Measurements from ENCODE around the gene NMUR1.
"Not testable (repeated sequence)": the region's sequence is repeated elsewhere in the genome, so short reads cannot be mapped to it uniquely, and the experiment has no call there.

NMUR1 gene, protein sequence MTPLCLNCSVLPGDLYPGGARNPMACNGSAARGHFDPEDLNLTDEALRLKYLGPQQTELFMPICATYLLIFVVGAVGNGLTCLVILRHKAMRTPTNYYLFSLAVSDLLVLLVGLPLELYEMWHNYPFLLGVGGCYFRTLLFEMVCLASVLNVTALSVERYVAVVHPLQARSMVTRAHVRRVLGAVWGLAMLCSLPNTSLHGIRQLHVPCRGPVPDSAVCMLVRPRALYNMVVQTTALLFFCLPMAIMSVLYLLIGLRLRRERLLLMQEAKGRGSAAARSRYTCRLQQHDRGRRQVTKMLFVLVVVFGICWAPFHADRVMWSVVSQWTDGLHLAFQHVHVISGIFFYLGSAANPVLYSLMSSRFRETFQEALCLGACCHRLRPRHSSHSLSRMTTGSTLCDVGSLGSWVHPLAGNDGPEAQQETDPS

DNA sequence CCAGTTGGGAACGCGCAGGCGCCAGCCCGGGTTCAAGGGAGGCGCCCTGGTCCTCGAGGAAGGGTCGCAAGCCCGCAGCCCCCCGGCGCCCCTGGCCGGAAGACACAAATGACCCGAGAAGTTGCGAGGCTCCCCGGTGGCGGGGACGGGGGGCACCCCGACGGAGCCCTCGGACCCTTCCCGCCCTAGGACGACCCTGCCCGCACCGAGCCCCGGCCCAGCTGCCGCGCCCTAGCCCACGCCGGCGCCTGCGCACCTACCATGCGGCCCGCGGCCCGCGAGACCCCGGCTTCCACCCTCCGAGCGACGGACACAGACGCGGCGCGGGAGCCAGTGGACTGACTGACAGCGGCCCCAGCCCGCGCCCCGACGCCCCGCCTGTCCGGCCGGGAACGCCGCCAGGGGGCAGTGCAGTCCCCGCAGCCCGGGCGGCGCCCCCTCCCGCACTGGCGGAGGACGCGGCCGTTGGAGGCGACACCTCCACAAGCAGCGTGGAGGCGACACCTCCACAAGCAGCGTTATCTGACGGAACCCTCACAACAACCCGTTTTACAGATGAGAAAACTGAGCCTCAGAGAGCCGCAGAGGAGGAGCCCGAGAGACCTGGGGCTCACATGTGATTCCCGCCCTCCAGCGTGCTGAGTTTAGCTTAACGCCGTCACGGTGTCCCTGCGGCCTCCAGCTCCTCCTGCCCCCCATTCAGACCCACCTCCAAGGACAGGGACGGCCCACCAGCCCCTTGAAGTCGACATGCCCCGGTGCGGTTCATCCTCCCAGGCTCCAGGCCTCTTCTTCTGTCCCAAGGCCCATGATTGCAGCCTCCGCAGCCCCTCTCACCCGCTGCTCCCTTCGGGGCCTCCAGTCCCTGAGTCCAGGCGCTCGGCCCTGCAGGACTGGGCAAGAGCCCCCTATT lies at the start of gene NMUR1:
Gene NMUR1, minus strand, starts transcription at position 347 of the 913 bp plus-strand sequence. Its CDS starts 84 bp downstream, at position 263.
- no peak within 1 kb of the TSS for H3K27ac ChIP-seq
- TF ChIP-seq, protein P1, sequence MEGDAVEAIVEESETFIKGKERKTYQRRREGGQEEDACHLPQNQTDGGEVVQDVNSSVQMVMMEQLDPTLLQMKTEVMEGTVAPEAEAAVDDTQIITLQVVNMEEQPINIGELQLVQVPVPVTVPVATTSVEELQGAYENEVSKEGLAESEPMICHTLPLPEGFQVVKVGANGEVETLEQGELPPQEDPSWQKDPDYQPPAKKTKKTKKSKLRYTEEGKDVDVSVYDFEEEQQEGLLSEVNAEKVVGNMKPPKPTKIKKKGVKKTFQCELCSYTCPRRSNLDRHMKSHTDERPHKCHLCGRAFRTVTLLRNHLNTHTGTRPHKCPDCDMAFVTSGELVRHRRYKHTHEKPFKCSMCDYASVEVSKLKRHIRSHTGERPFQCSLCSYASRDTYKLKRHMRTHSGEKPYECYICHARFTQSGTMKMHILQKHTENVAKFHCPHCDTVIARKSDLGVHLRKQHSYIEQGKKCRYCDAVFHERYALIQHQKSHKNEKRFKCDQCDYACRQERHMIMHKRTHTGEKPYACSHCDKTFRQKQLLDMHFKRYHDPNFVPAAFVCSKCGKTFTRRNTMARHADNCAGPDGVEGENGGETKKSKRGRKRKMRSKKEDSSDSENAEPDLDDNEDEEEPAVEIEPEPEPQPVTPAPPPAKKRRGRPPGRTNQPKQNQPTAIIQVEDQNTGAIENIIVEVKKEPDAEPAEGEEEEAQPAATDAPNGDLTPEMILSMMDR (conservative IDR thresholded peaks at IDR 0.05), result peak; percentile 73

DNA sequence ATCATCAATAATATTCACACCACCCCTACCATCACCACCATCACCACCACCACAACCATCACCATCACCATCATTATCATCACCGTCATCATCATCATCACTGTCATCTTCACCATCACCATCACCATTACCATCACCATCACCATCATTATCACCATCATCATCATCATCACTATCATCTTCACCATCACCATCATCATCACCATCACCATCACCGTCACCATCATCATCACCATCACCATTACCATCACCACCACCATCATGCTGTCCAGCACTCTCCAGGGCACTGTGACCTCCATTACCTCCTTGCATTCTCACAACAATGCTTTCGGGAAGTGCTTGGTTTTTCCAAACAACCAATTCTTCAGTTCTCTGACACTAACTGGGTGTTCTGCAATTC lies 49.3 kb upstream of the NMUR1 start:
- TF ChIP-seq, protein P1 (conservative IDR thresholded peaks at IDR 0.05), result no peak
- H3K27ac ChIP-seq, result no peak overlapping the region

DNA sequence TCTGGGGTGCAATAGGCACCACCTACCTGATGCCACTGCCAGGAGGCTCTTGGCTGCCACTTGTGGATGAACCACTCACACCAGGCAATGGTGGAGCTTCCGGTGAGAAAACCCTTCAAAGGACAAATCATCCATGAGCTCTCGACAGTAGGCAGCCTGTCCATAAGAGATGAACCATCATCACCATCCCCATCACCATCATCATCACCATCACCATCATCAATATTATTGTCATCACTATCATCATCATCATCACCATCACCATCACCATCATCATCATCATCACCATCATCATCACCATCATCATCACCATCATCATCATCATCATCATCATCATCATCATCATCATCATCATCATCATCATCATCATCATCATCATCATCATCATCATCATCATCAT lies 48.4 kb upstream of the NMUR1 start:
- H3K27ac ChIP-seq, result not testable (repeated sequence)

DNA sequence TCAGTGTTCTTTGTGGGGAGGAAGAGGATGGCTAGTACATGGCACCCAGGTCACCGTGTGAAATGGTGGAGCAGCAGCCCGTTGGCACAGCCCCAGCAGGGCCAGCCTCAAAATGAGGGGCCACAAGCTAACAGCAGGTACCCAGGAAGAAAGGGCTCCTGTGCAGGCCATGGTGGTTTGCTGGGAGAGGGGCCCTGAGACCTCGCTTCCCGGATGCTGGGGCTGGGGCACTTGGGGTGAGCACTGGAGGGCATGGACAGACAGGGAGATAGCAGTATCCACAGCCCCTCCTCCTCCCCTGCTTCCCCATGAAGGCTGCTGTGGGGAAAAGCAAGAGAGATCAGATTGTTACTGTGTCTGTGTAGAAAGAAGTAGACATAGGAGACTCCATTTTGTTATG lies 46.2 kb upstream of the NMUR1 start:
- TF ChIP-seq, protein P1 (conservative IDR thresholded peaks at IDR 0.05), result no peak
- H3K27ac ChIP-seq, result no peak overlapping the region

DNA sequence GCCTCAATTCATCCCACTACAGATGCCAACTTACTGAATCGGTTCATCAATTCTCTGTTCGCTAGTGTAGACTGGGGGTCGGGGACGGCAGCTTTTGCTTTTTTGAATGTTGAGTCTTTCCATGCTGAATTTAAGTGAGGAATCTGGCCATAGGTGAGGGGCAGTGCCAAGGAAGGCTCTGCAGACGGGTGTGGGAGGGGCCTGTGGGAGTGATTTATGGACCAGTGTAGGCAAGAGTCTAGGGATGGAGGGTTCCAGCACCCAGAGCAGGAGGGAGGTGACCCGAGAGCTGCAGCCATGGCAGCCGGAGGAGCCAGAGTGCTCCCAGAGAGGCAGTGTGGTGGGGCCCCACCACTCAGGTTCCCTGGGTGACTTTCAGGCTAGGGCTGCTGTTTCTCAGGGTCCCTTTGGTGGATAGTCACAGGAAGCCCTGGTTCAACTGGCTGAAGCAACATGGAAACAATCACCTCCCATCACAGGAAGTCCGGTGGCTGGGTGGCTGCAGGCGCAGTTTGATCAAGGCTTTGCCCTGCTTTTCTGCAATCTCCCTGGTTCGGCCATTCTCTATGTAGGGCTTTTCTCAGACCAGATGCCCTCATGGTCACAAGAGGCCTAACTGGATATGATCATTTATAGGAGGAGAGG lies 45.5 kb upstream of the NMUR1 start:
- TF ChIP-seq, protein P1 (conservative IDR thresholded peaks at IDR 0.05), result no peak

DNA sequence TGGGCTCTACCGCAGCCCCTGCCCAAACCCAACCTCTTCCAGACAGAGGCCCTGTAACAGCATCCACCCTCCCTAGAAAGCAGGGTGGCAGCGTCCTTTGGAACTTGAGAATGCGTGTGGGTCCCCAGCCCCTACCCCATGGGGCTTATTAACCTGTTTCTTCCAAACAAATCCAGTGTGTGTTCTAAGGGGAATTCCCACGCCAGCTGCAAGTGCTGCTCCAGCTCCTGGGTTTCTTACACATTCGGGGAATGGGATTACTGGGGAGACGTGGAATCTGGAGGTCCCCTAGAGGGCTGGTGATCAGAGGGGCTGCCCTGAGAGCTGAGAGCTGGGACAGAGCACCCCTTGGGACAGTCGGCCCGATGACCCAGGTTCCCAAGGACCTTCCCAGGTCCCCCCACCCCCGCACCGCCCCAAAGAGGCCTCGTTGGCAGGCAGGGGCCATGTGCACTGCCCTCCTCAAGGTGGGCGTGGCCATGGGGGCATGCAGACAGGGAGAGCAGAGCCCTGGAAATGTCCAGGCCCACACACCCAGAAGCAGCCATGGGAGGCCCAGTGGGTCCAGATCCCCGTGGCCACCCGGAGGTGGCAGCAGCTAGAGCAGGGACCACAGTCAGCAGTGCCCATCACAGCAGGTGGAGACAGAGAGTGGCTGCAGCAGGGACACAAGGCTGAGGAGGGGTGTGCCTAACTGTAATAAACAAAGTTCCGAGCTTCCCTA lies 43.6 kb upstream of the NMUR1 start:
- no peak overlapping the region for H3K27ac ChIP-seq
- TF ChIP-seq, protein P1 (conservative IDR thresholded peaks at IDR 0.05), result no peak

More for the DNA sequence above, 45.5 kb upstream of the NMUR1 start:
- no peak overlapping the region for H3K27ac ChIP-seq

DNA sequence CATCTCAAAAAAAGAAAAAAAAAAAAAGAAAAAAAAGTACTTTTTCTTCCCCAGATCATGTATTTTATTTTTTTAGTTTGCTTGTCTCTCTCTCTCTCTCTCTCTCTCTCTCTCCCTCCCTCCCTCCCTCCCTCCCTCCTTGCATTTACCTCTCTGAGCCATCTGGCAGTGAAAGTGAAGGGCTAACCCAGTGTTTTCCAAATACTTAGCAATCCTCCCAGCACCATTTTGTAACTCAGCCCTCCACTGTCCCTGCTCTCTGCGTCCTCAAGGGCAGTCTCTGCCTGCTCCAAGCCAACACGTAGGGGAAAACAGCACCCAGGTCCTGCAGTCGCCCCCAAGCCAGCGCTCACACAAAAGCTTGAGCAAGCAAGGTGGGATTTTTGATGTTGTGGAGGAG lies 42.9 kb upstream of the NMUR1 start:
- TF ChIP-seq, protein P1 (conservative IDR thresholded peaks at IDR 0.05), result no peak
- H3K27ac ChIP-seq, result no peak overlapping the region

Data from VCaP (cell line).